OCI-LY3 (cell line): ENCODE results near the gene WDR73.

ENCODE experiments used
- H2AFZ ChIP-seq: fragments of 200-600, 300-600 bp; shearing (Covaris generic); 2 replicates; pipeline ENCODE4 v1.6.0; 2014; ENCODE audit warnings: antibody characterized with exemption, low read depth, low read length
- H3K27ac ChIP-seq: fragments of 200-600, 300-600 bp; sonication (generic); 2 replicates; pipeline ENCODE4 v1.5.1; 2014; ENCODE audit warnings: mild to moderate bottlenecking, low read length, moderate library complexity, mixed read lengths
- H3K27me3 ChIP-seq: fragments of 200-600, 300-600 bp; sonication (generic); 2 replicates; pipeline ENCODE4 v1.6.1; 2014; ENCODE audit warnings: low read depth, low read length, mixed read lengths
- H3K36me3 ChIP-seq: fragments of 200-600, 300-600 bp; sonication (generic); replicated peaks from 2 replicates; pipeline ENCODE3; 2014; ENCODE audit warnings: low read depth, low read length, mixed read lengths
- H3K4me1 ChIP-seq: fragments of 300-600, 200-600 bp; sonication (generic); 2 replicates; pipeline ENCODE4 v1.6.1; 2014; ENCODE audit warnings: low read length, mixed read lengths
- H3K4me2 ChIP-seq: fragments of 200-600, 300-600 bp; sonication (generic); 2 replicates; pipeline ENCODE4 v1.6.1; 2014; ENCODE audit warnings: low read length, mixed read lengths
- H3K4me3 ChIP-seq: fragments of 300-600, 200-600 bp; sonication (generic); 2 replicates; pipeline ENCODE4 v1.5.1; 2014; ENCODE audit warnings: antibody characterized with exemption, mild to moderate bottlenecking, low read length, moderate library complexity
- H3K79me2 ChIP-seq: fragments of 300-600, 200-600 bp; shearing (Covaris generic); 2 replicates; pipeline ENCODE4 v1.6.1; 2014; ENCODE audit warnings: mild to moderate bottlenecking, low read length, mixed read lengths
- H3K9ac ChIP-seq: fragments of 300-600, 200-600 bp; shearing (Covaris generic); 2 replicates; pipeline ENCODE4 v1.6.0; 2014; ENCODE audit warnings: mild to moderate bottlenecking, low read length, moderate library complexity
- H3K9me3 ChIP-seq: fragments of 200-600, 300-600 bp; shearing (Covaris generic); 2 replicates; pipeline ENCODE4 v1.6.1; 2014; ENCODE audit warnings: low read length, mixed read lengths; ENCODE audit not compliant: insufficient read depth
- H4K20me1 ChIP-seq: fragments of 200-600, 300-600 bp; sonication (generic); 2 replicates; pipeline ENCODE4 v1.6.1; 2016; ENCODE audit warnings: low read length, mixed read lengths; ENCODE audit not compliant: insufficient read depth
- CTCF ChIP-seq: fragments of 200-600, 300-600 bp; sonication (generic); IDR thresholded peaks from 2 replicates; pipeline ENCODE4 v1.5.1; 2014; ENCODE audit warnings: antibody characterized with exemption, low read length, low read depth
- EZH2phosphoT487 ChIP-seq: fragments of 200-600 bp; shearing (Covaris generic); IDR thresholded peaks from 2 replicates; pipeline ENCODE4 v1.6.1; 2018; ENCODE audit warnings: antibody characterized with exemption, mixed run types, low read depth

Gene WDR73

GRCh38 chr15:84659904-84660781 lies 6.1 kb upstream of the WDR73 start:
- H3K9me3 ChIP-seq, result no peaks in the 10 kb centered on the region
- H3K27ac ChIP-seq, result no peak overlapping the region
- peaks cover 16% of the 10 kb centered on the region for H3K4me1 ChIP-seq
- H3K27me3 ChIP-seq, result no peaks in the 10 kb centered on the region
- no peak overlapping the region for H3K4me3 ChIP-seq
- H4K20me1 ChIP-seq, result no peaks in the 10 kb centered on the region
- H2AFZ ChIP-seq, result no peak overlapping the region
- H3K4me2 ChIP-seq, result no peak overlapping the region
- TF ChIP-seq EZH2phosphoT487, result no peak
- TF ChIP-seq CTCF, result no peak
- peaks cover 3% of the 10 kb centered on the region for H3K36me3 ChIP-seq
- H3K79me2 ChIP-seq, result no peaks in the 10 kb centered on the region
- H3K9ac ChIP-seq, result no peak overlapping the region

GRCh38 chr15:84658788-84659411 lies 4.8 kb upstream of the WDR73 start:
- Histone ChIP-seq H3K36me3 (no peaks in the 10 kb centered on the region), H2AFZ (peak overlapping the region; percentile 87), H3K4me2 (peak overlapping the region; percentile 90), H3K79me2 (peaks cover 2% of the 10 kb centered on the region), H3K27me3 (no peaks in the 10 kb centered on the region), H3K4me3 (peak overlapping the region; percentile 83), H3K9me3 (no peaks in the 10 kb centered on the region), H3K9ac (peak overlapping the region; percentile 75), H3K4me1 (peaks cover 20% of the 10 kb centered on the region), H4K20me1 (no peaks in the 10 kb centered on the region), H3K27ac (peak overlapping the region; percentile 45)
- TF ChIP-seq EZH2phosphoT487, result no peak
- TF ChIP-seq CTCF, result no peak

- TF ChIP-seq CTCF, result peak; percentile 76
- no peak for TF ChIP-seq EZH2phosphoT487
- no peaks in the 10 kb centered on the region for H3K27me3 ChIP-seq
- H3K4me3 ChIP-seq, result peak within 1 kb of the TSS; percentile 83
- peak within 1 kb of the TSS; percentile 75 for H3K9ac ChIP-seq
- H3K9me3 ChIP-seq, result no peaks in the 10 kb centered on the region
- H2AFZ ChIP-seq, result peak within 1 kb of the TSS; percentile 87
- H3K4me2 ChIP-seq, result peak within 1 kb of the TSS; percentile 90
- peaks cover 23% of the 10 kb centered on the region for H3K4me1 ChIP-seq
- H4K20me1 ChIP-seq, result no peaks in the 10 kb centered on the region
- H3K36me3 ChIP-seq, result no peaks in the 10 kb centered on the region
- H3K27ac ChIP-seq, result peak within 1 kb of the TSS; percentile 45
- peaks cover 9% of the 10 kb centered on the region for H3K79me2 ChIP-seq
These were observed 4.2 kb upstream of the WDR73 start, which contains the start of gene NMB for GRCh38 chr15:84658080-84658787. Gene NMB, minus strand, starts transcription at chr15:84658199. Its CDS starts 47 bp downstream, at chr15:84658152.

GRCh38 chr15:84657748-84658079 lies 3.6 kb upstream of the WDR73 start:
- peak overlapping the region; percentile 83 for H3K4me3 ChIP-seq
- peak overlapping the region; percentile 90 for H3K4me2 ChIP-seq
- 0 out of 2 replicates have a peak overlapping the region, but pooled peaks have one; percentile 7 for H3K27ac ChIP-seq
- peak overlapping the region; percentile 75 for H3K9ac ChIP-seq
- peaks cover 14% of the 10 kb centered on the region for H3K79me2 ChIP-seq
- no peaks in the 10 kb centered on the region for H3K9me3 ChIP-seq
- no peaks in the 10 kb centered on the region for H3K27me3 ChIP-seq
- peak overlapping the region; percentile 80 for H2AFZ ChIP-seq
- TF ChIP-seq EZH2phosphoT487 (no peak), CTCF (no peak)
- H3K36me3 ChIP-seq, result no peaks in the 10 kb centered on the region
- H4K20me1 ChIP-seq, result no peaks in the 10 kb centered on the region
- peaks cover 27% of the 10 kb centered on the region for H3K4me1 ChIP-seq
